Ishikawa (cell line): Measurements from ENCODE around the gene SPAAR.

Source experiments
- CREB1 ChIP-seq: IDR thresholded peaks from 2 replicates; pipeline ENCODE4 v1.6.1; 2012; ENCODE audit warnings: low read depth
- EGR1 ChIP-seq: IDR thresholded peaks from 2 replicates; pipeline ENCODE4 v1.6.1; 2012
- EP300 ChIP-seq: IDR thresholded peaks from 2 replicates; pipeline ENCODE4 v1.6.1; 2012; ENCODE audit warnings: borderline replicate concordance
- NFIC ChIP-seq: IDR thresholded peaks from 2 replicates; pipeline ENCODE4 v1.6.1; 2012
- RAD21 ChIP-seq: IDR thresholded peaks from 2 replicates; pipeline ENCODE4 v1.6.1; 2012; ENCODE audit warnings: low read depth
- REST ChIP-seq: IDR thresholded peaks from 2 replicates; pipeline ENCODE4 v1.6.1; 2012; ENCODE audit warnings: low read depth, mild to moderate bottlenecking
- TAF1 ChIP-seq: IDR thresholded peaks from 2 replicates; pipeline ENCODE4 v1.6.1; 2012; ENCODE audit warnings: low read depth, mild to moderate bottlenecking
- TCF12 ChIP-seq: IDR thresholded peaks from 2 replicates; pipeline ENCODE4 v1.6.1; 2012; ENCODE audit warnings: low read depth
- TEAD4 ChIP-seq: IDR thresholded peaks from 2 replicates; pipeline ENCODE4 v1.6.1; 2012
- USF1 ChIP-seq: IDR thresholded peaks from 2 replicates; pipeline ENCODE4 v1.6.1; 2012
- YY1 ChIP-seq: IDR thresholded peaks from 2 replicates; pipeline ENCODE4 v1.6.1; 2012; ENCODE audit warnings: low read depth
- ZBTB7A ChIP-seq: IDR thresholded peaks from 2 replicates; pipeline ENCODE4 v1.6.1; 2012; ENCODE audit warnings: low read depth
- TF ChIP-seq, protein P1 (sequence below): IDR thresholded peaks from 2 replicates; pipeline ENCODE4 v1.6.1; 2012

DNA sequence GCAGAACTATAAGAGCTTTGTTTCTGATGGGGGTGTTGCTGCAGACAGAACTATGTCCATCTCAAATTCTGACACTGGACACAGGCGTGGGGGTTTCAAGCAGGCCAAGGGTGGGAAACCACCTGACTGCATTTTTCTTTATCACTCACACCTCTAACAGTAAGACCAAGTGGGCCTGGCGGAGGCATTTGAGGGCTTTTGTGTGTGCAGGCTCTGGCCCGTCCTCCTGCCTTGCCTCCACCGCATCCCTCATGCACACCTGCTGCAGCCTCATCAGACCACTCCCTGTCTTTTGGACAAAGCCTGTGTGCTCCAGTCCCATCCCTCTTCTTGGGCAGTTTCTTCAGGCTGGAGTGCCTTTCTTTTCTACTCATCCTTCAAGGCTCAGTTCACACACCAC, 47.0 kb upstream of the SPAAR start:
- TF ChIP-seq USF1 (no peak), NFIC (no peak), TCF12 (no peak), CREB1 (no peak), TEAD4 (no peak), EP300 (no peak), TAF1 (no peak), REST (no peak), RAD21 (no peak), ZBTB7A (no peak), EGR1 (no peak), YY1 (no peak)
- TF ChIP-seq, protein P1, sequence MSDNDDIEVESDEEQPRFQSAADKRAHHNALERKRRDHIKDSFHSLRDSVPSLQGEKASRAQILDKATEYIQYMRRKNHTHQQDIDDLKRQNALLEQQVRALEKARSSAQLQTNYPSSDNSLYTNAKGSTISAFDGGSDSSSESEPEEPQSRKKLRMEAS = no peak
